Body of pancreas (tissue), 4 donors: Measurements from ENCODE around the gene PARP11.
"Not testable (repeated sequence)": the region's sequence is repeated elsewhere in the genome, so short reads cannot be mapped to it uniquely, and the experiment has no call there.

Experiments
- POLR2A ChIP-seq, 3 donors: fragments of 450-650 bp; IDR thresholded peaks; one replicate each; pipeline ENCODE4 v1.6.1; 2016; ENCODE audit warnings: antibody characterized with exemption in 3 of 3, mild to moderate bottlenecking in 2 of 3
- TF ChIP-seq, protein P1 (sequence below), 7 experiments: fragments of 450-650 bp in 4 of 7; fragments of 200-600 bp in 3 of 7; sonication (generic) in 3 of 7; IDR thresholded peaks; one replicate each; pipeline ENCODE4 v1.5.1; 2016 to 2019; ENCODE audit warnings: antibody characterized with exemption in 7 of 7

DNA sequence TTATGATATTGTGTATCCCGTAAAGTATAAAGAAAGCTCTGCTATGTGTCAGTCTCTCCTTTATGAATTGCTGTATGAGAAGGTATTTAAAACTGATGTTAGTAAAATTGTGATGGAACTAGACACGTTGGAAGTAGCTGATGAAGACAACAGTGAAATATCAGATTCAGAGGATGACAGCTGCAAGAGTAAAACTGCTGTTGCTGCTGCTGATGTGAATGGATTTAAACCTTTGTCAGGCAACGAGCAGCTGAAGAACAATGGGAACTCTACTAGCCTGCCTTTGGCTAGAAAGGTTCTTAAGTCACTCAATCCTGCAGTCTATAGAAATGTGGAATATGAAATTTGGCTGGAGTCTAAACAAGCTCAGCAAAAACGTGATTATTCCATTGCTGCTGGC is 33.5 kb downstream of the PARP11 start:
- TF ChIP-seq, protein P1, sequence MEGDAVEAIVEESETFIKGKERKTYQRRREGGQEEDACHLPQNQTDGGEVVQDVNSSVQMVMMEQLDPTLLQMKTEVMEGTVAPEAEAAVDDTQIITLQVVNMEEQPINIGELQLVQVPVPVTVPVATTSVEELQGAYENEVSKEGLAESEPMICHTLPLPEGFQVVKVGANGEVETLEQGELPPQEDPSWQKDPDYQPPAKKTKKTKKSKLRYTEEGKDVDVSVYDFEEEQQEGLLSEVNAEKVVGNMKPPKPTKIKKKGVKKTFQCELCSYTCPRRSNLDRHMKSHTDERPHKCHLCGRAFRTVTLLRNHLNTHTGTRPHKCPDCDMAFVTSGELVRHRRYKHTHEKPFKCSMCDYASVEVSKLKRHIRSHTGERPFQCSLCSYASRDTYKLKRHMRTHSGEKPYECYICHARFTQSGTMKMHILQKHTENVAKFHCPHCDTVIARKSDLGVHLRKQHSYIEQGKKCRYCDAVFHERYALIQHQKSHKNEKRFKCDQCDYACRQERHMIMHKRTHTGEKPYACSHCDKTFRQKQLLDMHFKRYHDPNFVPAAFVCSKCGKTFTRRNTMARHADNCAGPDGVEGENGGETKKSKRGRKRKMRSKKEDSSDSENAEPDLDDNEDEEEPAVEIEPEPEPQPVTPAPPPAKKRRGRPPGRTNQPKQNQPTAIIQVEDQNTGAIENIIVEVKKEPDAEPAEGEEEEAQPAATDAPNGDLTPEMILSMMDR (IDR thresholded peaks at IDR 0.05), result not testable (repeated sequence)
- TF ChIP-seq POLR2A (IDR thresholded peaks at IDR 0.05), result not testable (repeated sequence)
